Naive thymus-derived CD4-positive, alpha-beta T cell (primary cell): ENCODE results near the gene OR2J2. TPM values are rescaled to one million over a fixed set of nuclear protein-coding genes. Genes with fewer than 3 reads are reported as not detected.
"Not testable (repeated sequence)": the region's sequence is repeated elsewhere in the genome, so short reads cannot be mapped to it uniquely, and the experiment has no call there.

Experiments
- ATAC-seq: fragments of 150-1000 bp; cut with Tn5 transposase; 2 replicates; pipeline ENCODE4 v1.10.0; 2021; ENCODE audit warnings: mild to moderate bottlenecking, moderate library complexity
- CTCF ChIA-PET: fragments of 350-600 bp; sonication (Branson Sonifier 250); formaldehyde crosslinking; loops from one replicate; lab custom pipeline; 2021; ENCODE audit warnings: antibody characterized with exemption; lab: Charles Lee
- POLR2A ChIA-PET: fragments of 350-600 bp; sonication (Branson Sonifier 250); formaldehyde crosslinking; loops from one replicate; lab custom pipeline; 2021; ENCODE audit warnings: antibody characterized with exemption, inconsistent platforms; lab: Charles Lee
- DNase-seq, 9 donors: peaks; one replicate each; pipeline versions ENCODE4 v3.0.0 to v3.0.0-alpha.2; 2020 to 2022; ENCODE audit warnings: mixed read lengths in 1 of 9
- H3K27ac ChIP-seq: one replicate; pipeline ENCODE4 v1.7.0; 2013; ENCODE audit warnings: mild to moderate bottlenecking, low read depth, low read length, moderate library complexity
- H3K27me3 ChIP-seq, 2 donors: one replicate each; pipeline ENCODE4 v1.7.0; 2013; ENCODE audit warnings: low read length in 2 of 2, mild to moderate bottlenecking in 2 of 2, moderate library complexity in 2 of 2; ENCODE audit not compliant: control insufficient read depth in 2 of 2, insufficient read depth in 2 of 2
- H3K36me3 ChIP-seq, 3 experiments: 1 replicate in 2 of 3; 2 replicates in 1 of 3; pipeline ENCODE4 v1.7.0; 2013; ENCODE audit warnings: low read length in 3 of 3, mild to moderate bottlenecking in 3 of 3, moderate library complexity in 1 of 3; ENCODE audit not compliant: insufficient read depth in 3 of 3, control insufficient read depth in 2 of 3
- H3K4me1 ChIP-seq, 2 donors: one replicate each; pipeline ENCODE4 v1.7.0; 2013; ENCODE audit warnings: low read length in 2 of 2, mild to moderate bottlenecking in 2 of 2, moderate library complexity in 1 of 2; ENCODE audit not compliant: control insufficient read depth in 2 of 2, insufficient read depth in 2 of 2
- H3K4me3 ChIP-seq: 2 replicates; pipeline ENCODE4 v1.7.0; 2013; ENCODE audit warnings: mild to moderate bottlenecking, low read length
- H3K9me3 ChIP-seq, 3 experiments: 1 replicate in 2 of 3; 2 replicates in 1 of 3; pipeline ENCODE4 v1.7.0; 2013; ENCODE audit warnings: low read length in 3 of 3; ENCODE audit not compliant: control insufficient read depth in 2 of 3
- H3K27ac Mint-ChIP-seq, 9 donors: one replicate each; pipeline ENCODE4 v1.8.0; 2020 to 2022; ENCODE audit warnings: mixed read lengths in 9 of 9, mild to moderate bottlenecking in 8 of 9, moderate library complexity in 5 of 9, inconsistent platforms in 2 of 9
- H3K27me3 Mint-ChIP-seq, 5 donors: one replicate each; pipeline ENCODE4 v1.8.0; 2021 to 2022; ENCODE audit warnings: mixed read lengths in 5 of 5, mild to moderate bottlenecking in 1 of 5
- H3K36me3 Mint-ChIP-seq, 5 donors: one replicate each; pipeline ENCODE4 v1.8.0; 2020 to 2022; ENCODE audit warnings: mixed read lengths in 5 of 5, mild to moderate bottlenecking in 3 of 5, inconsistent platforms in 1 of 5
- H3K4me1 Mint-ChIP-seq, 7 donors: one replicate each; pipeline ENCODE4 v1.8.0; 2020 to 2022; ENCODE audit warnings: mixed read lengths in 7 of 7, mild to moderate bottlenecking in 3 of 7, inconsistent platforms in 1 of 7
- H3K4me3 Mint-ChIP-seq, 10 donors: one replicate each; pipeline ENCODE4 v1.8.0; 2020 to 2022; ENCODE audit warnings: mild to moderate bottlenecking in 10 of 10, mixed read lengths in 10 of 10, moderate library complexity in 6 of 10, inconsistent platforms in 2 of 10
- H3K9me3 Mint-ChIP-seq, 11 donors: one replicate each; pipeline ENCODE4 v1.8.0; 2020 to 2022; ENCODE audit warnings: mixed read lengths in 11 of 11, mild to moderate bottlenecking in 4 of 11, inconsistent platforms in 1 of 11, moderate library complexity in 1 of 11
- intact Hi-C, 2 donors: fragments of 100-400 bp; cut with micrococcal nuclease; formaldehyde crosslinking; loops; one replicate each; pipeline ENCODE4 v1.15.1; 2023
- polyA plus RNA-seq, 2 donors: library from polyadenylated mRNA; unstranded; fragments of 300-500 nt; fragmentation: Illumina TruSeq; gene quantifications; one replicate each; pipeline ENCODE4 v1.2.3, GENCODE V29; 2021
- total RNA-seq, 6 experiments: library from RNA in 5 of 6; stranded (reverse) in 5 of 6; gene quantifications; 1 replicate in 5 of 6; 2 replicates in 1 of 6; pipeline ENCODE4 v1.2.3 and lab custom pipeline; 2021 to 2026

The OR2J2 gene
- total and polyA plus RNA-seq, 7 experiments from 2014 or later = not detected

- peaks cover 0 to 3% (median 0%) of the 10 kb centered on the region in 11 donors for H3K9me3 Mint-ChIP-seq
These were observed 45.8 kb downstream of the OR2J2 start for GRCh38 chr6:29216528-29216927.

GRCh38 chr6:29217242-29217641 lies 46.5 kb downstream of the OR2J2 start:
- H3K4me3 ChIP-seq, H3K9me3 ChIP-seq, H3K4me1 Mint-ChIP-seq, H3K36me3 ChIP-seq, H3K27ac ChIP-seq, H3K27me3 ChIP-seq, H3K36me3 Mint-ChIP-seq, H3K27ac Mint-ChIP-seq, DNase-seq, H3K4me3 Mint-ChIP-seq, H3K4me1 ChIP-seq, POLR2A ChIA-PET, H3K9me3 Mint-ChIP-seq, intact Hi-C loops, ATAC-seq: not testable (repeated sequence)
- H3K27me3 Mint-ChIP-seq = peaks cover 8 to 46% (median 34%) of the 10 kb centered on the region in 5 donors
- CTCF ChIA-PET = interaction anchor here (0.7 kb wide), 1 partner anchor 16 kb away, joined by 3 read pairs; no protein-coding TSS in a partner anchor

More at GRCh38 chr6:29216528-29216927, 45.8 kb downstream of the OR2J2 start:
- no peak for ATAC-seq
- no peak overlapping the region for H3K27ac ChIP-seq
- no peaks in the 10 kb centered on the region for H3K36me3 Mint-ChIP-seq
- CTCF ChIA-PET = interaction anchor here (0.7 kb wide), 1 partner anchor 17 kb away, joined by 3 read pairs; no protein-coding TSS in a partner anchor
- H3K4me3 Mint-ChIP-seq = no peak overlapping the region
- POLR2A ChIA-PET = no interaction called here
- no peak overlapping the region for H3K4me3 ChIP-seq
- no peak overlapping the region for H3K27ac Mint-ChIP-seq
- intact Hi-C loops = no loop called here
- no peaks in the 10 kb centered on the region for H3K4me1 ChIP-seq
- no peaks in the 10 kb centered on the region for H3K9me3 ChIP-seq
- H3K36me3 ChIP-seq = no peaks in the 10 kb centered on the region
- no peaks in the 10 kb centered on the region for H3K4me1 Mint-ChIP-seq
- H3K27me3 Mint-ChIP-seq = peaks cover 8 to 47% (median 34%) of the 10 kb centered on the region in 5 donors
- DNase-seq = no peak
- H3K27me3 ChIP-seq = peaks cover 0 to 2% of the 10 kb centered on the region in 2 donors

- POLR2A ChIA-PET, H3K27me3 ChIP-seq, intact Hi-C loops, ATAC-seq, H3K27ac ChIP-seq, DNase-seq, H3K4me1 Mint-ChIP-seq, H3K4me3 Mint-ChIP-seq, H3K36me3 Mint-ChIP-seq, CTCF ChIA-PET, H3K36me3 ChIP-seq, H3K27ac Mint-ChIP-seq, H3K4me1 ChIP-seq, H3K9me3 ChIP-seq, H3K9me3 Mint-ChIP-seq, H3K4me3 ChIP-seq: not testable (repeated sequence)
- peaks cover 8 to 51% (median 39%) of the 10 kb centered on the region in 5 donors for H3K27me3 Mint-ChIP-seq
These were observed 47.3 kb downstream of the OR2J2 start for GRCh38 chr6:29218056-29218455.

Other genes with a start within 250 kb of the OR2J2 start
- gene TRIM27, start 246.9 kb upstream of the OR2J2 start, total RNA-seq = 10 to 100 TPM; 22.9 to 93.9 (median 67.5) TPM
- 10 to 100 TPM; 53.0 to 82.2 TPM for gene TRIM27, start 246.9 kb upstream of the OR2J2 start, polyA plus RNA-seq
- under 1 TPM; 0.22 to 0.73 (median 0.57) TPM for gene ZNF311, start 165.6 kb upstream of the OR2J2 start, total RNA-seq
- under 1 TPM; 0.08 to 0.47 TPM for gene ZNF311, start 165.6 kb upstream of the OR2J2 start, polyA plus RNA-seq
- not detected for gene OR2W1, start 125.7 kb upstream of the OR2J2 start, total RNA-seq
- gene OR2W1, start 125.7 kb upstream of the OR2J2 start, polyA plus RNA-seq = not detected
- gene OR2B3, start 83.6 kb upstream of the OR2J2 start, total RNA-seq = not detected
- gene OR2B3, start 83.6 kb upstream of the OR2J2 start, polyA plus RNA-seq = not detected
- gene OR2J1, start 71.4 kb upstream of the OR2J2 start, total RNA-seq = not detected
- not detected for gene OR2J1, start 71.4 kb upstream of the OR2J2 start, polyA plus RNA-seq
- gene OR2J3, start 62.8 kb upstream of the OR2J2 start, total RNA-seq = not detected
- gene OR2J3, start 62.8 kb upstream of the OR2J2 start, polyA plus RNA-seq = not detected
- gene OR14J1, start 130.8 kb downstream of the OR2J2 start, total RNA-seq = not detected
- not detected for gene OR14J1, start 130.8 kb downstream of the OR2J2 start, polyA plus RNA-seq
- not detected for gene OR5V1, start 198.0 kb downstream of the OR2J2 start, total RNA-seq
- gene OR5V1, start 198.0 kb downstream of the OR2J2 start, polyA plus RNA-seq = not detected
- gene OR12D3, start 204.4 kb downstream of the OR2J2 start, total RNA-seq = not detected
- gene OR12D3, start 204.4 kb downstream of the OR2J2 start, polyA plus RNA-seq = not detected
- gene OR12D2, start 224.7 kb downstream of the OR2J2 start, total RNA-seq = not detected
- gene OR12D2, start 224.7 kb downstream of the OR2J2 start, polyA plus RNA-seq = not detected
- not detected for gene OR12D1, start 244.0 kb downstream of the OR2J2 start, total RNA-seq
- not detected for gene OR12D1, start 244.0 kb downstream of the OR2J2 start, polyA plus RNA-seq